Activated CD4-positive, CD25-positive, alpha-beta regulatory T cell treated with anti-CD3 and anti-CD28 coated beads, Interleukin-2, amount 50 U/mL, for 24 hours (primary cell): ENCODE data around the gene ITGAD.
"Not testable (repeated sequence)": the region's sequence is repeated elsewhere in the genome, so short reads cannot be mapped to it uniquely, and the experiment has no call there.

ENCODE experiments used
- ATAC-seq, 2 donors: fragments of 150-1000 bp; cut with Tn5 transposase; one replicate each; pipeline ENCODE4 v1.10.0; 2021; ENCODE audit warnings: mild to moderate bottlenecking in 1 of 2, moderate library complexity in 1 of 2

Gene ITGAD

DNA sequence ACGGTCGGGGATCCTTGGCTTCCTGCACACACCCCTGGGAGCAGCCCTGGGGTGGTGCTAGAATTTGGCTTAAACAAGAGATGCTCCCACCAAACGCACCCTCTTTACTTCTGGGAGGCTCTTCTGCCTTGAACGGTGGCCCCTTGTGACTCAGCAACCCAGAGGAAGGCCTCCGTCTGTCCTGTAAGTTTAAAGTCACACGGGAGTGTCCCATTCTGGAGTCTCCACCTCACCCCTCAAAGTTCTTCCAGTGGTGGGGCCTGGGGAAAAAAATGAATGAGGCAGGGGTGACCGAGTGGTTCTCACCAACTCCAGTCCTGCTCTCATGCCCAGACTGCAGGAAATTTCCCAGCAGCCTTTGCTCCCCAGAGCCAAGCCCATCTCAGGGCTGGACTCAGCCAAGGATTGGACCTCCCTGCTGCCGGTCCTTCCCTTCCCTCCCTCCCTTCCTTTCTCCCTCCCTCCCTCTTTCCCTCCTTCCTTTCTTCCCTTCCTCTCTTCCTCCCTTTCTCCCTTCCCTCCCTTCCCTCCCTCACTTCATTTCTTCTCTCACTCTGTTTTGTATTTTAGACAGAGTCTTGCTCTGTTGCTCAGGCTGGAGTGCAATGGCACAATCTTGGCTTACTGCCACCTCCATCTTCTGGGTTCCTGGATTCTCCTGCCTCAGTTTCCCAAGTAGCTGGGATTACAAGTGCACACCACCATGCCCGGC lies 11.4 kb downstream of the ITGAD start:
- no peak for ATAC-seq

DNA sequence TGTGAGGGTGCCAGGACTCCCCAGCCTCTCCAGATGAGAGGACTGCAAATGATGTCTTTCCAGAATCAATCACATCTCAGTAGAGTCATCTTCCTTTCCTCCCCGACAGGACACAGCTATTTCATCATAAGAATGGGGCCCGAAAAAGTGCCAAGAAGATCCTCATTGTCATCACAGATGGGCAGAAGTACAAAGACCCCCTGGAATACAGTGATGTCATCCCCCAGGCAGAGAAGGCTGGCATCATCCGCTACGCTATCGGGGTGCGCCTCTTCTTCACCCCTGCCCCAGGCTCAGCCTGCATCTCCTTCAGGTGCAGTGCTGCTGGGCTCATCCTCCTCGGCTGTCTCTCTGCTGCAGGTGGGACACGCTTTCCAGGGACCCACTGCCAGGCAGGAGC lies 14.3 kb downstream of the ITGAD start:
- ATAC-seq = no peak

DNA sequence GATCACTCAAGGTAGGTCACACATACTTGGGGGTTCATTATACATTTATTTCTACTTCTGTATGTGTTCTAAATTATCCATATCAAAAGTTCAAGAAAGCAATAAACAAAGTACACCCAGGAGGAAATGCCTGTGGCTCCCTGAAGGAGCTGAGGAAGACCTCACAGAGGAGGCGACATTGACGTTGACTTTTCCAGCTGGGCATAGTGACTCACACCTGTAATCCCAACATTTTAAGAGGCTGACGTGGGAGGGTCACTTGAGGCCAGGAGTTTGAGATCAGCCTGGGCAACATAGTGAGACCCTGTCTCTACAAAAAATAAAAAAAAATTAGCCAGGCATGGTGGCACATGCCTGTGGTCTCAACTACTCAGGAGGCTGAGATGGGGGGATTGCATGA lies 16.3 kb downstream of the ITGAD start:
- ATAC-seq = no peak

DNA sequence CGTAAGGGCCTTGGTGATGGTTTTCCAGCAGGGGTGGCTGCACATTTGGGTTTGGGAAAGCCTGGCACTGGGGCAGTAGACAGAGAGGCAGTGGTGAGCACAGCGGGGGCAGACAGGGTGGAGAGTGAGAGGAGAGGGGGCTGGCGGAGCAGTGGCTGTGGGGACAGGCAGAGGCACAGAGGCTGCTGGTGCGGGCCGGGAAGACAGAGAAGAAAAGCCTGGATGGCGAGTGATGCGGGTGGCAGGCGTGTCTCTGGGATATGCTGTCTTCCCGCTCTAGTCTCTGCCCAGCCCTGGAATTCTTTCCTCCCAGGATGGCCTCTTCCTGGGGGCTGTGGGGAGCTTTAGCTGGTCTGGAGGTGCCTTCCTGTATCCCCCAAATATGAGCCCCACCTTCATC lies 16.9 kb downstream of the ITGAD start:
- ATAC-seq = no peak

DNA sequence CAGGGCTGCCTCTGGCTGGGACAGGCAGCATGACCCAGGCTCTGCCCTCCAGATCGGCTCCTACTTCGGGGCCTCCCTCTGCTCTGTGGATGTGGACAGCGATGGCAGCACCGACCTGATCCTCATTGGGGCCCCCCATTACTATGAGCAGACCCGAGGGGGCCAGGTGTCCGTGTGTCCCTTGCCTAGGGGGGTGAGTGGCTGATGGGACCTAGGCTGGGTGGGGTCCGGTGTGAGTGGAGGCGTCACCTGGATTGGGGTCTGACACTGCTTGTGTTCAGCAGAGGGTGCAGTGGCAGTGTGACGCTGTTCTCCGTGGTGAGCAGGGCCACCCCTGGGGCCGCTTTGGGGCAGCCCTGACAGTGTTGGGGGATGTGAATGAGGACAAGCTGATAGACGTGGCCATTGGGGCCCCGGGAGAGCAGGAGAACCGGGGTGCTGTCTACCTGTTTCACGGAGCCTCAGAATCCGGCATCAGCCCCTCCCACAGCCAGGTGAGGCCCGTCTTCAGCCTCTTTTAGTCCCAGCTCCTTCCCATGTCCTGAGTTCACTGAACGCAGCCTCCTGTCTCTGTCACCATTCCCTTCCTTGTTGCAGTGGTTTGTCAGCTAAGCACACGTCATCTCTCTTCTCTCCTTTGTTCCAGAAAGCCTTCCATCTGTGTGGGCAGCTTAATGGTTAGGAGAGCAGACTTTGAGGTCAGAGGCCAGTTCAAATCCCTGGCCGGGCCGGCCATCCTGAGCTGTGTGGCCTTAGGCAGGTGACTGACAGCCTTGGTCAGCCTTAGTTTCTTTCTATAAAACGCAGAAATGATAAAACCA lies 18.1 kb downstream of the ITGAD start:
- ATAC-seq = no peak

DNA sequence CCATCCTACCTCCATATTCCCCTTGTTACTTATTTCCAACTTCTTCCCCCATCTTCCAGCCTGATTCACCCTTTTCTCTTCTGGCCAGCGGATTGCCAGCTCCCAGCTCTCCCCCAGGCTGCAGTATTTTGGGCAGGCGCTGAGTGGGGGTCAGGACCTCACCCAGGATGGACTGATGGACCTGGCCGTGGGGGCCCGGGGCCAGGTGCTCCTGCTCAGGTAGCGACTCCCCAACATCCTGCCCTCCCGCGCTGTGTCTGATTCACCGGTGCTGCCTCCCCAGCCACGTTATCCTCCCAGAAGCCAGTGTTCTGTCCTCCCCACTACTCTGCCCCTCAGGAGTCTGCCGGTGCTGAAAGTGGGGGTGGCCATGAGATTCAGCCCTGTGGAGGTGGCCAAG lies 19.6 kb downstream of the ITGAD start:
- ATAC-seq = no peak

DNA sequence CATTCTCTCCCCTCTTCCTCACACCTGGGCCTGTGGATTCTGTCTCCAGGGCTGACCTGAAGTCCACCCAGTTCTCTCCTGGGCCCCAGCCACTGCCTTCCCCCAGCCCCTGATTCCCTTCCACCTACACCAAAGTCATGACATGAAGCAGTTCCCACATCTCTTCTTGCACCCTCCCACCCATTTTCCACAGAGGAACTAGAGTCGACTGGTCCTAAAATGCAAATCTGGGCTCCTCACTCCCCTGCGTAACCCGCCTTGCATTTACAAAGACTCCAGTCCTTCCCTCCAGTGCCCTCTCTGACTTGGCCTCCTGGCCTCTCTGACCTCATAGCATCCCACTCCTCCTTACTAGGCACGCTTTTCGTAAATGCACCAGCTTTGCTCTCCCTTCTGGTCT lies 20.2 kb downstream of the ITGAD start:
- ATAC-seq = no peak

DNA sequence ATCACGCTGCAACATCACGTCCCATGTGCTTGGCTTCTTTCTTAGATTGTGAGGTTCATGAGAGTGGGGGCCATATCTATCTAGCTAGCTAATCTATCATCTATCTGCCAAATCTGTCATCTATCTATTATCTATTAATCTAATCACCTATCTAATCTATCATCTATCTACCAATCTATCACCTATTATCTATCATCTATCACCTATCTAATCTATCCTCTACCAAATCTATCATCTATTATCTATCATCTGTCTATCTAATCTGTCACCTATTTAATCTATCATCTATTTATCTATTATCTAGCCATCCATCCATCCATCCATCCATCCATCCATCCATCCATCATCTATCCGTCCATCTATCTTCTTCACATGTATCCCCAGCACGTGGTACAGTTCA lies 20.8 kb downstream of the ITGAD start:
- ATAC-seq = no peak

DNA sequence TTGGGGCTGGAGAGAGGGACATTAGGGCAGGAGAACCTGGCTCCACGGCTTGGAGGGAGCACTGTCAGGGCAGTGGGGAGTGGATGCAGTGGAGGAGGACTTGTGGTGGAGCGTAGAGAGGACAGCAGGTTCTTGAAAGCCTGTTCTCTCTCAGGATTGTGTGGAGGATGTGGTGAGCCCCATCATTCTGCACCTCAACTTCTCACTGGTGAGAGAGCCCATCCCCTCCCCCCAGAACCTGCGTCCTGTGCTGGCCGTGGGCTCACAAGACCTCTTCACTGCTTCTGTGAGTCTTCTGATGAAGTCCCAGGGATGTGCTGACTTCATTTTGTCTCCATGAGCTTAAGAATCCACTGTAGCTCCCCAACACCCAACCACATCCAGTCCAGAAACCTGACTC lies 21.6 kb downstream of the ITGAD start:
- ATAC-seq = no peak

DNA sequence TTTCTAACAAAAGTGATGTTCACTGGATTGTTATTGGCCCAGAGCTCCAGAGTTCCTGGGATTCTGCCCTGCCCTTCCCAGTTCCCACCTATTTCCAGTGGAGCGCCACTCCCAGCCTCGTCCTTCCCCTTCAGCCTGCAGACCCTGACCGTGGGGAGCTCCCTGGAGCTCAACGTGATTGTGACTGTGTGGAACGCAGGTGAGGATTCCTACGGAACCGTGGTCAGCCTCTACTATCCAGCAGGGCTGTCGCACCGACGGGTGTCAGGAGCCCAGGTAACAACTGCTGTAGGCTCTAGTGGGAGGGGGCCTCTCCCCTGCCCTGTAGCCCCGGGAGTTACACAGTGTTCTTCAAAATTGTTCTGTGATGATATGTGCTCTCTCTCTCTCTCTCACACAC lies 23.2 kb downstream of the ITGAD start:
- no peak for ATAC-seq

DNA sequence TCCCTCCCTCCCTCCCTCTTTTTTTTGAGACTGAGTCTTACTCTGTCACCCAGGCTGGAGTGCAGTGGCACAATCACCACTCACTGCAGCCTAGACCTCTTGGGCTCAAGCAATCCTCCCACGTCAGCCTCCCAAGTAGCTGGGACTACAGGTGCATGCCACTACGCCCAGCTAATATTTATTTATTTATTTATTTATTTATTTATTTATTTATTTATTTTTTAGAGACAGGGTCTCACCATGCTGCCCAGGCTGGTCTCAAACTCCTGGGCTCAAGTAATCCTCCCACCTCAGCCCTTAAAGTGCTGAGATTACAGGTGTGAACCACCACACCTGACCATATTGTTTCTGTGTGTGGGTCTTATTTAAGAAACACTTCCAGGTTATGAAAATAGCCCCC lies 23.9 kb downstream of the ITGAD start:
- not testable (repeated sequence) for ATAC-seq

DNA sequence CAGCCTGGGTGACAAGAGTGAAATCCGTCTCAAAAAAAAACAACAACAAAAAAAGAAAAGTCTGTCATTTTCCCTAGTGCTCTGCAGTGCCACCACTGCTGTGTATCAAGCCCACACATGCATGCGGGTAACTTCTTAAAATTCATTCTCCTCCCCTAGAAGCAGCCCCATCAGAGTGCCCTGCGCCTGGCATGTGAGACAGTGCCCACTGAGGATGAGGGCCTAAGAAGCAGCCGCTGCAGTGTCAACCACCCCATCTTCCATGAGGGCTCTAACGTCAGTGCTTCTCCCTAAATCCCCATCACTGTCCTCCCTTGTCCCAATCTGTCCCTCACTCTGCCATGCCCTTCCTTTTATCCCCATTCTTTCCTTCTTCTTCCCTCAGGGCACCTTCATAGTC lies 24.8 kb downstream of the ITGAD start:
- no peak for ATAC-seq

DNA sequence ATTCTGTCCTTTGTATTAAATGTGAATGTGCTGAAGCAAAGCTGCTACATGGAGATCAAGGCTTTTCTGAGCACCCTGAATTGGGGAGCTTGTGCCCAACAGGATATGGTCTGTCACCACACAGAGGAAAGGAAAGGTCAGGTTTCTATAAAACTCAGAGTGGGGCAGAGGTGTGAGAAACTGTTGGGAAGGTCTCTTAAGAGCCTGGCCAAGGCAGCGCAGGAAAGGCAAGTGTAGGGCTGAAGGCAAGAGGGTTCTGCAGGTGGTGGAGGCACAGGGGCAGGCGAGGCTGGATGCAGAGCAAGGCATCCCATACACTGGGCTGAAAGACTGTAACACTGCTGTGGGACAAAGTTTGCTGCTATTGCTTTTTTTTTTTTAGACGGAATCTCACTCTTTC lies 26.9 kb downstream of the ITGAD start:
- no peak for ATAC-seq

DNA sequence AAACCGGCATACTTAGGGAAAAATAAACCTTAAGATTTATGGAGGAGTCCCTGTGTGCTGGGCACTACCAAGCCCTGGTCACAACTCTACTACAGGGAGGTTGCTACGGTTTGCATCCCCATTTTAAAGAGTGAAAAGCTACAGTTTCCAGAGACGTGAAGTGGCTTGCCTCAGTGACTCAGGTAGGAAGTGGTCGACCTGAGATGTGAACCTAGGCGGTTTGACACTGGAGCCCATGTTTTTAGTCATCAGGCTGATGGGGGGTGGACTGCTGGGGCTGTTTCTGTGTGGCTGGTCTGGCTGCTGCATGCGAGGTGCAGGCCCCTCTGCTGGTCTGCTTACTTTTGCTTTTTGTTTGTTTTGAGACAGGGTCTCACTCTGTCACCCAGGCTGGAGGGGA lies 28.5 kb downstream of the ITGAD start:
- peak; percentile 94 to 96 for ATAC-seq

DNA sequence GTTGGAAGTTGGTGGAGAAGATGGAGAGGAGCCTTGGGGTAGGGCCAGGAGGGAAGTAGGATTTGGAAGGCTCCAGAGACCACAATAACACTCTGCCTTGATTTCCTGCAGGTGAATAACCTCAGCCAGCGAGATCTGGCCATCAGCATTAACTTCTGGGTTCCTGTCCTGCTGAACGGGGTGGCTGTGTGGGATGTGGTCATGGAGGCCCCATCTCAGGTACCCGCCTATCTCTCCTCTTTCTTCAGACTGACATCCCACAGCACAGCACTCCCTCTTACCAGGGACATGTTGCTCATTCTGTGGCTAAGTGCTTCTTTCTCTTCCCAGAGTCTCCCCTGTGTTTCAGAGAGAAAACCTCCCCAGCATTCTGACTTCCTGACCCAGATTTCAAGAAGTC lies 30.1 kb downstream of the ITGAD start:
- no peak for ATAC-seq

DNA sequence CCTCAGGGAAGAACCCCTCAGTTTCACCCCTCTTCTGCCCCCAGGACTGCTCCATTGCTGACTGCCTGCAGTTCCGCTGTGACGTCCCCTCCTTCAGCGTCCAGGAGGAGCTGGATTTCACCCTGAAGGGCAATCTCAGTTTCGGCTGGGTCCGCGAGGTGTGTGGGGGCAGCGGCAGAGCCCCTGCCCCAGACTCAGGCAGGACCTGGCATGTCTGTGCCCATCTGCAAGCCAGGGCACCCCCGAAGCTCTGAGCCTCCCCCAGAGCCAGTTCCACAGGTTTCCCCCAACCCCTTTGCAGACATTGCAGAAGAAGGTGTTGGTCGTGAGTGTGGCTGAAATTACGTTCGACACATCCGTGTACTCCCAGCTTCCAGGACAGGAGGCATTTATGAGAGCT lies 30.7 kb downstream of the ITGAD start:
- no peak for ATAC-seq

DNA sequence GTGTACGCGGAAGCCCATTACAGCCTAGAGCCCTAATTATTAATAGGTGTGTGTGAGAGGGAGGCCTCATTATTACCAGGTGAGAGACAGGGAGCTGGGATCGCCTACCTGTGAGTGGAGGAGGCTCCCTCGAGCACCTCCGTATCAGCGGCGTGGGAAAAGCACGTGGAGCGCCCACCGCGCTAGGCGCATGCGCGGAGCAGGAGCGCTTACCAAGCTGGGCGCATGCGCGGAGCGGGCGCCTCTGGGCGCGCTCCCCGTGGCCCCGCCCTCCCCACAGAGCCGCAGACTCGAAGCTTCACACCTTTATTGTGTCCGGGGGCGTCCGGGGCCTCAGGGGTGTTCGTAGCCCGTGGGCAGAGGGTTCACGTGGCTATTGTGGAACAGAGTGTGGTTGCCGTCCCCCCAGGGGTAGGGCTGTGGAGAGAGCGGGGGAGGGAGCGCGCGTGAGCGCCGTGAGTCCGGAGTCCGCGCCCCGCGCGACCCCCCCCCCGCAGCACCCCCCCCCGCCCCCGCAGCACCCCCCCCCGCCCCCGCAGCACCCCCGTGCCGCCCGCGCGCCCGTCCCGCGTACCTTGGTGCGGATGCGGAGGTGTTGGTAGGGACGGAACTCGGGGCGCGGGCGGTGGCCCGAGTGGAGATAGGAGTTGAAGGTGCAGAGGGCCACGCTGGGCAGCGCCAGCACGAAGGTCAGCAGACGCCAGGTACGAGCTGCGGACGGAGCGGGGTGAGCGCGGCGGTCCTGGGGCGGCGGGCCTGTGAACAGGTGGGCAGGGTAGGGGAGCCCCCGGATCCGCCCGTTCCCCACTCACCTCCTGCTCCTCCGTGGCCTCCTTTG lies 34.5 kb downstream of the ITGAD start:
- ATAC-seq = peak; percentile 35 to 41

DNA sequence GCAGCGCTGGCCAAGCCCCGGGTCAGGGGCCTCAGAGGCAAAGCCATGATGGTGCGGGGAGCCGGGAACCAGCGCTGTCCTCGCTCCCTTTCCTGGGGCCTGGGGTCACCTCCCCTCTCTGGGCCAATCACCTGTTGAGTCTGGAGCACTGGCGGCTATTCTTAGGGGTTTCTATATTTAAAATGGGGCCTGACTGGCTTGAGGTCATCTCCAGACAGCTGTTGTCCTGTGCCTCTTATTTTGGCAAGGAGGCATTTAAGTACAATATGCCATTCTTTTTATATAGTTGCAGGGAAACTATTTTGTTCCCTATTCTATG lies 35.1 kb downstream of the ITGAD start, which contains the start of gene COX6A2:
Gene COX6A2 (minus strand): TSS at position 82 of the 319 bp plus-strand sequence. CDS start 35 bp downstream, at position 47.
- no peak for ATAC-seq

DNA sequence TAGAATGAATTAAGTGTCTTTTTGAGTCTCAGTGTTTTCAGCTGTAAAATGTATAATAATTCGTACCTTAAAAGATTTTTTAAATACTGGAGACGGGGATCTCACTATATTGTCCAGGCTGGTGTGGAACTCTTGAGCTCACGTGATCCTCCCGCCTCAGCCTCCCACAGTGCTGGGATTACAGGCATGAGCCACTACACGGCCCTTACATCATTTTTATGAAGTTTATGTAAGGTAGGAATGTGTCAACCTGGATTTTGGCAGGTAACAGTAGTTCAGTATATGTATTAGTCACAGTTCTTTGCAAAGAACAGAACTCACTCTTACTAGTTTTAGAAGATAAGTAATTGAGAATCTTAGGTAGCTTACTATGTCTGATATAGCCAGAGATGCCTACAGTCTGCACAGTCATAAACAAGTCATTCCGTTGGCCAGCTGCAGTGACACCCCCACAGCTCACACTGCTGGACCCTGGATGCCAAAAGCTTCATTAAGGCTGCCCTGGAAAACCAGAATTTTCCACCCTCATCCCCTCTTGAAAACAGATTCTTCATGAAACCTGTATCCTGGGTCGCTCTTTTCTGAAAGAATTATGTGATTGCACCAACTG lies 35.6 kb downstream of the ITGAD start:
- ATAC-seq = no peak

DNA sequence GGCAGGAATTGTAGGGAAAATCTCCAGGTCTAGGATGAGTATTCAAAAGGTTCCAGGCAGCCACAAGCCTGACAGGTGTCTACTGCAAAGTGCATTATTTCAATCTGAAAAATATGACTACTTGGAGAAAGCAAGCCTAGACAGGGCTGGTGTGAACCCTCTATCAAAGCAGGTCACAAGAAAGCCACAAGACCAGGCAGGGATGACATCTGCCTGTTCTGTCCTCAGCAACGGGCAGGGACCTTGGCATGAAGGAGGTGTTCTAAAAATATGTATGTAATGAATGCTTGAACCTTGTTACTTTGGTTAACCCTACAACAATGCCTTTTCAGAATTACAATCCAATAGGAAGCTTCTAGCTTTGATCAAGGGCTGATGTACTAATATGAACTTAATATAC lies 36.2 kb downstream of the ITGAD start:
- no peak for ATAC-seq

DNA sequence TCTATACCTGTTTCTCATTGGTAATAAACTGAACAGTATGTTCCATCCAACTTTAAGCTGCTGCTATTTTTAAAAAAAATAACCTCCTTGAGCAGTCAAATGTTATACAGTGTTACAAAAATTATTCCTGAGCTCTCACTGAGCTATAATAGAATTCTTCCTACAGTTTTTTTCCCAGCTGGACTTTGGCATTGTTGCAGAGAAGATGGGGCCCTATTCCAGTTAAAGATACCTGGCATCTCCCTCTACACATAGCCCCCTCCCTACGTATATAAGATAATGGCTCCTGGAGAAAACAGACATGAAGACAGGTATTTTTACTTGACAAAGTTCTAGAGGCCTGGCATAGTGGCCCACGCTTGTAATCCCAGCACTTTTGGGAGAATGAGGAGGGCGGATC lies 36.7 kb downstream of the ITGAD start:
- no peak for ATAC-seq

DNA sequence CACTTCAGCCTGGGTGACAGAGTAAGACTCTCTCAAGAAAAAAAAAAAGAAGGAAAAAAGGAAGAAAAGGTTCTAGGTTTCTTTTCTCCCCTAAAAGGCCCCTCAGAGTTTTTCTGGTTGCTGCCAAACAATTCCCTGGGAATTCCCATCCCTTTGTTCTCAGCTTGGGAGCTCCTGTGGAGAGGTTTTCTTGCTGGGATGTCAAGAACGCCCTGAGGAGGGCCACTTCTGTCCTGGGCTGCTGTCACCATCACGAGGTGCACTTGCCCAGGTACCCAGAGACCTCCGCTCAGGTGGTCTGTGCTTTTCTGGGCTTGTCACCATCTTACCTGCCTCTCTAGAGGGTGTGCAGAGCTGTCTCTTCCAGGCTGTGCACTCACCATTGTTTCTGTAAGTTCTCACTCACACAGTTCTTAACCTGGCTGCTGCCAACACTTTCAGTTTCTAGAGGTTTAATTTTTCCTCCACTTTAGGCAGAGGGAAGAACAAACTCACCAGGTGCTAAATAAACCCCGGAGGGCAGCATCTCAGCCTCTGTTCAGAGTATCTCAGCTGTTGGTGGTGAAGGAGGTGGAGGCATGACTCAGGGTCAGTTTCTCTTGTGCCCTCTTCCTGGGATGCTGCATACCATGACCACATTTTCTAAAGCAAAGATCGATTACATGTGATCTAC lies 37.4 kb downstream of the ITGAD start:
- no peak for ATAC-seq
